ENCODE measurements around the gene LIPG. TPM values are rescaled to one million over a fixed set of nuclear protein-coding genes. Genes with fewer than 3 reads are reported as not detected.

The LIPG gene
- total and polyA plus RNA-seq, 8 donors, result 8.8 to 47.1 (median 14.7) TPM

DNA sequence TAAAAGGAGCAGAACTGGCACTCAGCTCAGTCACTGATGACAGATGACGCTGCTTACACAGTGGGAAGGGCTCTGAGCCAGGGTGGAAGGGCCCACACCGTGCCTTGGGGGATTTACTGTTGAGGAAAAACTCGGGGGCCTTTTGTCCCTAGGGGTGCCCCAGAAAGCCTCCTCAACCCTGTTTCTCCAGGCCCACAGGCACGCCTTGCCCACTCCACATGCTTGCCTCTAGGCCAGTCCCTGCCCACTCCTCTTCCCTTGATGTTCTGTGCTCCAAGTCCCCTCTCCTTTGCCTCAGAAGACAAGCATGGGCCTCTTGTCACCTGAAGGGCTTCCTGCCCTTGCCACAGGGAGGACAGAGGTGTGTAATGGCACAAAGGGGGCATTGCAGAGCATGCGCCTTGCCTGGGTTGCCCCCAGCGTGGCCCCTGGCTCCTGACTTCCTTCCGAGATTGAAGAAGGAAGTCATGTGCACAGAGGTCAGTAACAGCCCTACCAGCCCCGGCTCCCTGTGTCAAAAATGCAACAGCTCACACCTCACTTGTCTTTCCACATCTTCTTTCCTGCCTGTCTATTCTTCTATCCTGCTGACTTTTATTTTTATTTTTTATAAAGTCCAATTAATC lies 65.1 kb downstream of the LIPG start:
- Histone ChIP-seq H3K4me1 (no peaks in the 10 kb centered on the region), H3K27me3 (no peaks in the 10 kb centered on the region), H3K4me3 (no peak overlapping the region), H3K36me3 (no peaks in the 10 kb centered on the region), H3K9me3 (no peaks in the 10 kb centered on the region), H3K27ac (no peak overlapping the region)
- ATAC-seq (no peak), DNase-seq (no peak)
- TF ChIP-seq, protein P1, sequence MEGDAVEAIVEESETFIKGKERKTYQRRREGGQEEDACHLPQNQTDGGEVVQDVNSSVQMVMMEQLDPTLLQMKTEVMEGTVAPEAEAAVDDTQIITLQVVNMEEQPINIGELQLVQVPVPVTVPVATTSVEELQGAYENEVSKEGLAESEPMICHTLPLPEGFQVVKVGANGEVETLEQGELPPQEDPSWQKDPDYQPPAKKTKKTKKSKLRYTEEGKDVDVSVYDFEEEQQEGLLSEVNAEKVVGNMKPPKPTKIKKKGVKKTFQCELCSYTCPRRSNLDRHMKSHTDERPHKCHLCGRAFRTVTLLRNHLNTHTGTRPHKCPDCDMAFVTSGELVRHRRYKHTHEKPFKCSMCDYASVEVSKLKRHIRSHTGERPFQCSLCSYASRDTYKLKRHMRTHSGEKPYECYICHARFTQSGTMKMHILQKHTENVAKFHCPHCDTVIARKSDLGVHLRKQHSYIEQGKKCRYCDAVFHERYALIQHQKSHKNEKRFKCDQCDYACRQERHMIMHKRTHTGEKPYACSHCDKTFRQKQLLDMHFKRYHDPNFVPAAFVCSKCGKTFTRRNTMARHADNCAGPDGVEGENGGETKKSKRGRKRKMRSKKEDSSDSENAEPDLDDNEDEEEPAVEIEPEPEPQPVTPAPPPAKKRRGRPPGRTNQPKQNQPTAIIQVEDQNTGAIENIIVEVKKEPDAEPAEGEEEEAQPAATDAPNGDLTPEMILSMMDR (IDR thresholded peaks at IDR 0.05), result no peak
- intact Hi-C loops (cut with DNase I), result no loop called here

DNA sequence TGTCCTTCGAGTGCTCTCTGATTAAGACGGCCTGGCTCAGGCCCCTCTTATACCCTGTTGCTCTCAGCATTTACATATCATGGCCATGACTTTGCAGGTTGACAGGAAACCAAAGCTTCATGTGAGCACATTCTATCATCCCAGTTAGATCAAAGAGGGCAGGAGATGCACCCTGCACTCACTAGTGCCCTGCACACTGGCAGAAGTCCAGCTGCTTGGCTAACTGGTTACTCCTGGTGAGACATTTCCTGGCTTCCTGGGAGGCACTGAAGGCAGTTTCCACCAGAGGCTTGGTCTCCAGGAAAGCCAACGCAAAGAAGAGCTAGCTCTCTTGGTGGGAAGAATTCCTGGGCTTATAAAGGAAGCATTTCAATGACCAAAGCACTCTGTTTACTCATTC lies 66.3 kb downstream of the LIPG start:
- Histone ChIP-seq H3K36me3 (no peaks in the 10 kb centered on the region), H3K4me3 (no peak overlapping the region), H3K4me1 (no peaks in the 10 kb centered on the region), H3K27me3 (no peaks in the 10 kb centered on the region), H3K9me3 (no peaks in the 10 kb centered on the region), H3K27ac (no peak overlapping the region)
- no peak for DNase-seq
- TF ChIP-seq, protein P1 (IDR thresholded peaks at IDR 0.05), result no peak
- no peak for ATAC-seq
- intact Hi-C loops (cut with DNase I), result no loop called here

DNA sequence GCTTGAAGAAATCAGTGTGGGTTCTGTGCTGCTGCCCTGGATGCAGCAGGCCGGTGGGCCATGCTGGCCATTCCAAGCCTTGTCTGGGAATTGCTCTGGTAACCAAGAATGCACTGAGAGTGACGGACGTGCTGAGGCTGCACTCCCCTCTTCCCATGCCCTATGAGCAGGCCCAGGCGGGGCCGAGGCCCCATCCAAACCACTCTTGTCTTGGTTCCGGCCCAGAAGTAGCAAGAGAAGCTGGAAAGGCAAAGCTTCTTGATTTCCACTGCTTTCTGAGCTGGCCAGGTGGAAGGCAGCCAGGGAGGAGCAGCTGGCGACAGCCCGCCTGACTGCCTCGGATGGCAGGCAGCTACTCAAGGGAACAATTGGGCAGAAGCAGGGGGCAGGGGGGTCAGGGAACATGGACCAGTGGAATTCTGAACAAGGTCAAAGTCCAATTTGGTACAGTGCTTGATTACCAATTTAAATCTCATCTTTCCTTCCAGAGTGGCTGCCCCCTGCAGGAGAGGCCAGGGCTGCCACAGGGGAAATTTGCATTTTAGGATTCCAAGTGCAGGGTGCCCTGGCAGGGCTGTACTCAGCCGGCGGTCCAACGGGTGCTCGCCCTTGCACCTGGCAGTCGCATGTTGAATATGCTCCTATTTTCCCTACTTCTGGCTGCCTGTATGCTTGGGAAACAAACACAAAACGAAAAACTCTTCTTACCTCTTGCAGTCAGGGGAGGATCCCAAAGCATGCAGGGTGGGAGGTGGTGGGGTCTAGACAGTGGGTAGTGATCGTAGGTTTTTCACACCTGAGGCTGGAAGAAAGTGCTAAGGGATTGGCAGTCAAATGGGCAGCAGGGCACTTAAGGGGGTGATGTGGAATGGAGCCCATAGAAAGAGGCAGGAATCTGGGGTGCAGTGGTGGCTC lies 67.3 kb downstream of the LIPG start:
- Histone ChIP-seq H3K27ac (no peak overlapping the region), H3K4me1 (no peaks in the 10 kb centered on the region), H3K27me3 (no peaks in the 10 kb centered on the region), H3K36me3 (no peaks in the 10 kb centered on the region), H3K4me3 (no peak overlapping the region), H3K9me3 (no peaks in the 10 kb centered on the region)
- ATAC-seq (peak; percentile 47), DNase-seq (peak in 2 of 4 donors; percentile 19 to 76)
- TF ChIP-seq, protein P1 (IDR thresholded peaks at IDR 0.05), result no peak
- intact Hi-C loops (cut with DNase I), result no loop called here

DNA sequence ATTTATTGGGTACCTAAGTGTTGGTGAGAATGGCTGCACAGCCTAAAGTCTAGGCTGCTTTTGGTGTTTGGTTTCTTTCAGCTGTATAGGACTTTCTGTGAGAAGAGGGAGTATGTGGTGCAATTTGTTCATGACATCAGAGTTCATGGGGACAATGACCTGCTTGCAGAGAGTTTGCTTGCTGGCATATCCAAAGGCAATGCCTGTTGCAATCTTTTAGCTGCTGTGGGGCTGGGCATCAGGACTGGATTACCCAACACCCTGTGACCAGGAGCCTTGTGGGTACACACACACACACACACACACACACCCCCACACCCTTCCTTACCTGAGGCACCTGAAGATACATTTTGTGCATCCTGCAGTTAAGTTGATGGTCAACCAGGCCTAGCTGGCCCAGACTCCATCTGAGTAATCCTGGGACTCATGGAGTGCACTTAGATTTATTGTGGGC lies 68.4 kb downstream of the LIPG start:
- Histone ChIP-seq H3K9me3 (no peaks in the 10 kb centered on the region), H3K36me3 (no peaks in the 10 kb centered on the region), H3K4me1 (no peaks in the 10 kb centered on the region), H3K4me3 (no peak overlapping the region), H3K27me3 (no peaks in the 10 kb centered on the region), H3K27ac (no peak overlapping the region)
- DNase-seq, result no peak
- no peak for ATAC-seq
- intact Hi-C loops (cut with DNase I), result no loop called here
- TF ChIP-seq, protein P1 (IDR thresholded peaks at IDR 0.05), result no peak

DNA sequence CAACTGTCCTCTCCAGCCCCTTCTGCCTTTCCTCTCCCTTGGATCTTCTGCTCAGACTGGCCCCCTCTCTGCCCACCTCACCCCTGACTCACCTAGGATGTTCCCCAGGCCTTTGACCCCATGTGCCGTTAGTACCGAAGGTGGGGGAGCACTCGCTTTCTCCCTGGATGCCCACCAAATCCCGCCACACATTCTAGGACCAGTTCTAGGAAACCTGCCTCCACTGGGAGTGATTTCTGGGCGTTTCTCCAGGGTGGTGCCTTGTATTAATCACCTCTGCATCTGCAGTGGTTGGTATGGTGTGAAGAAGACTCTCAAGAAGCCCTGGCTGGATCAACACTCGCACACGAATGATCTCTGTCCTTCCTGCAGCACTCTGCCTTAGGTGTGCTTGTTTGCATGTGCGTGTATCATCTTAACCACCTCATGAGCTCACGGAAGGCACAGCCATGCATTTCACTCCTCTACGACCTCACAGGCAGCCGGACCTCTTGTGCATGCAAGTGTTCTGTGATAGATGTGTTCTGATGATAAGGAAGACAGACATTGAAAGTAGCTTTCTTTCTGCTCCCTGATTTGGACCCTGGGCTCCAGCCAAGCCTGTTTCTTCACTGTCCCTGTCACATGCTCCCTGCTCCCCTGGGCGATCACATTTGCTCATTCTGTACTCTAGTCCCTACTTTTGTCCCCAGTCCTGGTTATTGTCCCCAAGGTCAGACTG lies 69.4 kb downstream of the LIPG start:
- DNase-seq (no peak), ATAC-seq (no peak)
- H3K36me3 ChIP-seq, result no peaks in the 10 kb centered on the region
- intact Hi-C loops (cut with DNase I), result no loop called here
- H3K27ac ChIP-seq, result no peak overlapping the region
- TF ChIP-seq, protein P1 (IDR thresholded peaks at IDR 0.05), result no peak
- no peaks in the 10 kb centered on the region for H3K9me3 ChIP-seq
- no peaks in the 10 kb centered on the region for H3K27me3 ChIP-seq
- H3K4me1 ChIP-seq, result no peaks in the 10 kb centered on the region
- no peak overlapping the region for H3K4me3 ChIP-seq

All from left lung (tissue), 10 donors.